Adrenal gland (tissue), 12 donors: ENCODE data around the gene SIAE. TPM values are rescaled to one million over a fixed set of nuclear protein-coding genes. Genes with fewer than 3 reads are reported as not detected.
"Not testable (repeated sequence)": the region's sequence is repeated elsewhere in the genome, so short reads cannot be mapped to it uniquely, and the experiment has no call there.

Experiments
- DNase-seq, 7 donors: peaks; one replicate each; pipeline ENCODE4 v3.0.0-alpha.2; 2019 to 2020
- H3K27ac ChIP-seq, 5 donors: fragments of 200-600 bp; sonication (generic) in 4 of 5; 1 replicate in 3 of 5; 2 replicates in 2 of 5; pipeline versions ENCODE4 v1.5.1 to v1.8.0; 2016 to 2020; ENCODE audit warnings: mild to moderate bottlenecking in 1 of 5
- H3K27me3 ChIP-seq: fragments of 200-600 bp; 2 replicates; pipeline ENCODE4 v1.8.0; 2021
- H3K36me3 ChIP-seq, 2 donors: fragments of 200-600 bp; replicated peaks in 1 of 2; 1 replicate in 1 of 2; 2 replicates in 1 of 2; pipeline versions ENCODE4 v1.5.1 to v1.8.0; 2018 to 2022
- H3K4me1 ChIP-seq, 2 donors: fragments of 200-600 bp; replicated peaks in 1 of 2; 1 replicate in 1 of 2; 2 replicates in 1 of 2; pipeline versions ENCODE4 v1.5.1 to v1.8.0; 2018 to 2021
- H3K4me3 ChIP-seq, 4 donors: fragments of 200-600 bp; sonication (generic) in 3 of 4; one replicate each; pipeline ENCODE4 v1.5.1; 2016 to 2018
- H3K9me3 ChIP-seq, 3 donors: fragments of 200-600 bp; sonication (generic) in 1 of 3; replicated peaks in 1 of 3; 1 replicate in 2 of 3; 2 replicates in 1 of 3; pipeline versions ENCODE4 v1.5.1 to v1.8.0; 2016 to 2021
- POLR2A ChIP-seq, 2 donors: fragments of 450-650 bp; IDR thresholded peaks; one replicate each; pipeline ENCODE4 v1.6.1; 2017; ENCODE audit warnings: antibody characterized with exemption in 2 of 2, mild to moderate bottlenecking in 2 of 2, moderate library complexity in 1 of 2
- WGBS, 4 donors: extraction: QIAGEN DNeasy Blood & Tissue Kit in 2 of 4; methylation state at CpG; one replicate each; pipeline versions ENCODE4 v1.1.5 to v1.1.7; 2013 to 2017; 5-methylcytosine and 5-hydroxymethylcytosine counted together
- intact Hi-C, 2 donors: fragments of 100-400 bp; cut with DNase I; formaldehyde crosslinking; loops; one replicate each; pipeline versions ENCODE4 v1.14.1 to v1.15.0; 2022 to 2023
- polyA plus RNA-seq, 3 donors: library from polyadenylated mRNA; stranded (reverse); fragments of 200-250 nt in 2 of 3; fragments of 350-450 nt in 1 of 3; fragmentation: Illumina TruSeq in 1 of 3; extraction: RNeasy Lipid Tissue Mini Kit (QIAGEN cat#74804) in 1 of 3; gene quantifications; one replicate each; pipeline ENCODE4 v1.2.3, GENCODE V29; 2013 to 2014
- total RNA-seq, 9 donors: library from RNA; depleted of rRNA in 4 of 9; stranded (reverse); fragments of >200 nt in 4 of 9; fragments of 120-200 nt in 1 of 9; fragmentation: NEBNext Ultra II Directional in 1 of 9; extraction: Animal tissue kit (Norgen Biotek cat#: 25700) in 1 of 9; gene quantifications; one replicate each; pipeline versions ENCODE4 v1.1.0 to v1.2.4, GENCODE V29; 2013 to 2023
- TF ChIP-seq, protein P1 (sequence below), 6 experiments: fragments of 450-650 bp in 4 of 6; fragments of 200-600 bp in 2 of 6; sonication (generic) in 1 of 6; IDR thresholded peaks; 1 replicate in 5 of 6; 2 replicates in 1 of 6; pipeline versions ENCODE4 v1.5.1 to v1.8.0; 2016 to 2021; ENCODE audit warnings: antibody characterized with exemption in 6 of 6, mild to moderate bottlenecking in 2 of 6, moderate library complexity in 1 of 6
- donor health status: healthy with polysubstance abuse.
- donor health status: Bipolar disorder and iron deficiency.
- donor health status: DM: yes; HTN: yes; CAD: no.
- donor health status: DM: no; HTN: no; CAD: no.
- donor health status: DM: no; HTN: no; CAD: no.
- donor health status: DM: yes; HTN: yes; CAD: no.

Gene SIAE
- total and polyA plus RNA-seq, 12 donors: 6.4 to 50.0 (median 29.0) TPM

- no peak for DNase-seq
- Histone ChIP-seq H3K36me3 (no peaks in the 10 kb centered on the region), H3K9me3 (no peaks in the 10 kb centered on the region), H3K27me3 (peaks cover 16% of the 10 kb centered on the region), H3K4me3 (no peak within 1 kb of the TSS), H3K27ac (no peak within 1 kb of the TSS), H3K4me1 (no peaks in the 10 kb centered on the region)
- WGBS, 4 donors: 77 to 88% (median 85%) methylated on average over 5 of the region's 5 CpGs
- TF ChIP-seq POLR2A (IDR thresholded peaks at IDR 0.05): no peak
- TF ChIP-seq, protein P1, sequence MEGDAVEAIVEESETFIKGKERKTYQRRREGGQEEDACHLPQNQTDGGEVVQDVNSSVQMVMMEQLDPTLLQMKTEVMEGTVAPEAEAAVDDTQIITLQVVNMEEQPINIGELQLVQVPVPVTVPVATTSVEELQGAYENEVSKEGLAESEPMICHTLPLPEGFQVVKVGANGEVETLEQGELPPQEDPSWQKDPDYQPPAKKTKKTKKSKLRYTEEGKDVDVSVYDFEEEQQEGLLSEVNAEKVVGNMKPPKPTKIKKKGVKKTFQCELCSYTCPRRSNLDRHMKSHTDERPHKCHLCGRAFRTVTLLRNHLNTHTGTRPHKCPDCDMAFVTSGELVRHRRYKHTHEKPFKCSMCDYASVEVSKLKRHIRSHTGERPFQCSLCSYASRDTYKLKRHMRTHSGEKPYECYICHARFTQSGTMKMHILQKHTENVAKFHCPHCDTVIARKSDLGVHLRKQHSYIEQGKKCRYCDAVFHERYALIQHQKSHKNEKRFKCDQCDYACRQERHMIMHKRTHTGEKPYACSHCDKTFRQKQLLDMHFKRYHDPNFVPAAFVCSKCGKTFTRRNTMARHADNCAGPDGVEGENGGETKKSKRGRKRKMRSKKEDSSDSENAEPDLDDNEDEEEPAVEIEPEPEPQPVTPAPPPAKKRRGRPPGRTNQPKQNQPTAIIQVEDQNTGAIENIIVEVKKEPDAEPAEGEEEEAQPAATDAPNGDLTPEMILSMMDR (IDR thresholded peaks at IDR 0.05): no peak
- intact Hi-C loops: no loop called here
Measured at GRCh38 chr11:124611064-124611463, 62.5 kb downstream of the SIAE start, which contains the start of gene PANX3. Gene PANX3 (plus strand): TSS chr11:124611428. CDS start chr11:124611557, 129 bp downstream.

GRCh38 chr11:124610295-124610694, 63.2 kb downstream of the SIAE start:
- H3K27me3 ChIP-seq: peaks cover 9% of the 10 kb centered on the region
- intact Hi-C loops: no loop called here

DNA sequence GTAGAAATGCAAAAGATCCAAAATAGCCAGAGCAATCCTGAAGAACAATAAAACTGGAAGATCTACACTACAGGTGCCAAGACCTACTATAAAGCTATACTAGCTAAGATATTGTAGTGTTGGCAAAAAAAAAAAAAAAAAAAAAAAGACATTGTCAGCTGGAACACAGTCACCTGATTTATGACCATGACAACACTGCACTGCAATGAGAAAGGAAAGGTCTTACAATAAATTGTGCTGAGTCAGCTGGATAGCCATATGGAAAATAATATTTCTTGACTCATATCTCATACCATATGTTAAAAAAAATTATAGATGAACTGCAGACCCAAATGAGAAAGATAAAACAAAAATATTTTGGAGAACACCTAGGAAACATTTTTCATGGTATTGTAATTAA, 65.4 kb downstream of the SIAE start:
- Histone ChIP-seq H3K9me3 (no peaks in the 10 kb centered on the region), H3K4me3 (no peak overlapping the region), H3K36me3 (no peaks in the 10 kb centered on the region), H3K27ac (no peak overlapping the region), H3K27me3 (no peaks in the 10 kb centered on the region), H3K4me1 (no peaks in the 10 kb centered on the region)
- no peak for DNase-seq
- no peak for TF ChIP-seq POLR2A (IDR thresholded peaks at IDR 0.05)
- TF ChIP-seq, protein P1 (IDR thresholded peaks at IDR 0.05): no peak
- intact Hi-C loops: no loop called here

More at GRCh38 chr11:124610295-124610694, 63.2 kb downstream of the SIAE start:
- Histone ChIP-seq H3K36me3 (no peaks in the 10 kb centered on the region), H3K4me3 (no peak overlapping the region), H3K27ac (no peak overlapping the region), H3K4me1 (no peaks in the 10 kb centered on the region), H3K9me3 (no peaks in the 10 kb centered on the region)
- no peak for DNase-seq
- WGBS, 4 donors: 82 to 93% (median 89%) methylated on average over 2 of the region's 2 CpGs
- TF ChIP-seq, protein P1 (IDR thresholded peaks at IDR 0.05): no peak
- TF ChIP-seq POLR2A (IDR thresholded peaks at IDR 0.05): no peak

- Histone ChIP-seq H3K27ac (no peak overlapping the region), H3K4me3 (no peak overlapping the region), H3K9me3 (no peaks in the 10 kb centered on the region), H3K4me1 (no peaks in the 10 kb centered on the region), H3K36me3 (no peaks in the 10 kb centered on the region), H3K27me3 (no peaks in the 10 kb centered on the region)
- WGBS, 4 donors: 75 to 97% (median 78%) methylated on average over 3 of the region's 3 CpGs
- intact Hi-C loops: no loop called here
- peak in 2 of 7 donors; percentile 23 to 31 for DNase-seq
- TF ChIP-seq, protein P1 (IDR thresholded peaks at IDR 0.05): no peak
- TF ChIP-seq POLR2A (IDR thresholded peaks at IDR 0.05): no peak
Measured at GRCh38 chr11:124605719-124606118, 67.8 kb downstream of the SIAE start.

- H3K36me3 ChIP-seq, H3K4me1 ChIP-seq, H3K27ac ChIP-seq, H3K27me3 ChIP-seq, H3K4me3 ChIP-seq, DNase-seq, intact Hi-C loops, H3K9me3 ChIP-seq: not testable (repeated sequence)
- WGBS, 4 donors: 72 to 75% (median 74%) methylated on average over 3 of the region's 3 CpGs
Measured at GRCh38 chr11:124602723-124603122, 70.8 kb downstream of the SIAE start.
